Measurements from ENCODE around the gene SMPD3.

Gene SMPD3

GRCh38 chr16:68386628-68387027 is 61.7 kb downstream of the SMPD3 start:
- no peak for DNase-seq
- ATAC-seq (replicated peaks) = no peak
- no peak overlapping the region for H3K4me3 Mint-ChIP-seq
- H3K9me3 Mint-ChIP-seq = no peaks in the 10 kb centered on the region
- peak overlapping the region in 1 of 2 donors; percentile 51 for H3K27ac Mint-ChIP-seq
- no peaks in the 10 kb centered on the region for H3K27me3 Mint-ChIP-seq
- peaks cover 9 to 10% of the 10 kb centered on the region in 2 donors for H3K4me1 Mint-ChIP-seq (ENCODE audit: low read depth in 2 of 2)
- peaks cover 4% of the 10 kb centered on the region for H3K36me3 Mint-ChIP-seq (ENCODE audit: insufficient read depth)

- Mint-ChIP-seq H3K36me3 (ENCODE audit: insufficient read depth) (peaks cover 4% of the 10 kb centered on the region), H3K4me3 (no peak overlapping the region), H3K4me1 (ENCODE audit: low read depth in 2 of 2) (peaks cover 9 to 10% of the 10 kb centered on the region in 2 donors), H3K27ac (peak overlapping the region in 1 of 2 donors; percentile 4), H3K9me3 (no peaks in the 10 kb centered on the region), H3K27me3 (no peaks in the 10 kb centered on the region)
- DNase-seq = no peak
- ATAC-seq (replicated peaks) = no peak
These were observed 62.9 kb downstream of the SMPD3 start for GRCh38 chr16:68385371-68385770.

- ATAC-seq (replicated peaks) = no peak
- no peak for DNase-seq
- Mint-ChIP-seq H3K27me3 (no peaks in the 10 kb centered on the region), H3K9me3 (no peaks in the 10 kb centered on the region), H3K4me3 (no peak overlapping the region), H3K27ac (peak overlapping the region in 1 of 2 donors; percentile 78), H3K36me3 (ENCODE audit: insufficient read depth) (peaks cover 4% of the 10 kb centered on the region), H3K4me1 (ENCODE audit: low read depth in 2 of 2) (peaks cover 9 to 14% of the 10 kb centered on the region in 2 donors)
These were observed 63.8 kb downstream of the SMPD3 start for GRCh38 chr16:68384288-68385161.

- Mint-ChIP-seq H3K36me3 (ENCODE audit: insufficient read depth) (peaks cover 4% of the 10 kb centered on the region), H3K4me3 (no peak overlapping the region), H3K27me3 (no peaks in the 10 kb centered on the region), H3K4me1 (ENCODE audit: low read depth in 2 of 2) (peaks cover 9 to 15% of the 10 kb centered on the region in 2 donors), H3K9me3 (no peaks in the 10 kb centered on the region), H3K27ac (peak overlapping the region in 1 of 2 donors; percentile 78)
- ATAC-seq (replicated peaks) = no peak
- no peak for DNase-seq
These were observed 64.5 kb downstream of the SMPD3 start for GRCh38 chr16:68383858-68384257.

GRCh38 chr16:68382296-68382718 is 66.0 kb downstream of the SMPD3 start:
- no peaks in the 10 kb centered on the region for H3K27me3 Mint-ChIP-seq
- H3K27ac Mint-ChIP-seq = no peak overlapping the region
- no peak overlapping the region for H3K4me3 Mint-ChIP-seq
- H3K4me1 Mint-ChIP-seq (ENCODE audit: low read depth in 2 of 2) = peaks cover 9 to 15% of the 10 kb centered on the region in 2 donors
- no peaks in the 10 kb centered on the region for H3K9me3 Mint-ChIP-seq
- DNase-seq (no peak), ATAC-seq (replicated peaks) (peak; percentile 35)
- H3K36me3 Mint-ChIP-seq (ENCODE audit: insufficient read depth) = peaks cover 4% of the 10 kb centered on the region

- DNase-seq (no peak), ATAC-seq (replicated peaks) (no peak)
- Mint-ChIP-seq H3K9me3 (no peaks in the 10 kb centered on the region), H3K27ac (peak overlapping the region in 1 of 2 donors; percentile 12), H3K27me3 (no peaks in the 10 kb centered on the region), H3K36me3 (ENCODE audit: insufficient read depth) (peaks cover 4% of the 10 kb centered on the region), H3K4me1 (ENCODE audit: low read depth in 2 of 2) (peaks cover 9 to 15% of the 10 kb centered on the region in 2 donors), H3K4me3 (no peak overlapping the region)
These were observed 67.0 kb downstream of the SMPD3 start for GRCh38 chr16:68381363-68381724.

GRCh38 chr16:68380676-68381362 is 67.5 kb downstream of the SMPD3 start:
- Mint-ChIP-seq H3K27ac (peak overlapping the region in 1 of 2 donors; percentile 12), H3K36me3 (ENCODE audit: insufficient read depth) (peaks cover 4% of the 10 kb centered on the region), H3K9me3 (no peaks in the 10 kb centered on the region), H3K4me3 (no peak overlapping the region), H3K27me3 (no peaks in the 10 kb centered on the region), H3K4me1 (ENCODE audit: low read depth in 2 of 2) (peaks cover 9 to 15% of the 10 kb centered on the region in 2 donors)
- no peak for DNase-seq
- ATAC-seq (replicated peaks) = no peak

GRCh38 chr16:68380348-68380670 is 68.0 kb downstream of the SMPD3 start:
- DNase-seq = no peak
- Mint-ChIP-seq H3K27ac (no peak overlapping the region), H3K9me3 (no peaks in the 10 kb centered on the region), H3K36me3 (ENCODE audit: insufficient read depth) (peaks cover 4% of the 10 kb centered on the region), H3K27me3 (no peaks in the 10 kb centered on the region), H3K4me1 (ENCODE audit: low read depth in 2 of 2) (peaks cover 9 to 15% of the 10 kb centered on the region in 2 donors), H3K4me3 (no peak overlapping the region)
- no peak for ATAC-seq (replicated peaks)

GRCh38 chr16:68379472-68380347 is 68.6 kb downstream of the SMPD3 start:
- ATAC-seq (replicated peaks) (no peak), DNase-seq (no peak)
- Mint-ChIP-seq H3K36me3 (ENCODE audit: insufficient read depth) (peaks cover 4% of the 10 kb centered on the region), H3K9me3 (no peaks in the 10 kb centered on the region), H3K4me3 (no peak overlapping the region), H3K27ac (no peak overlapping the region), H3K4me1 (ENCODE audit: low read depth in 2 of 2) (peaks cover 9 to 13% of the 10 kb centered on the region in 2 donors), H3K27me3 (no peaks in the 10 kb centered on the region)

GRCh38 chr16:68378436-68379415 is 69.6 kb downstream of the SMPD3 start:
- H3K36me3 Mint-ChIP-seq (ENCODE audit: insufficient read depth) = no peaks in the 10 kb centered on the region
- H3K9me3 Mint-ChIP-seq = no peaks in the 10 kb centered on the region
- no peak overlapping the region for H3K27ac Mint-ChIP-seq
- no peak for ATAC-seq (replicated peaks)
- H3K4me3 Mint-ChIP-seq = no peak overlapping the region
- peaks cover 9 to 11% of the 10 kb centered on the region in 2 donors for H3K4me1 Mint-ChIP-seq (ENCODE audit: low read depth in 2 of 2)
- H3K27me3 Mint-ChIP-seq = no peaks in the 10 kb centered on the region
- no peak for DNase-seq

- DNase-seq (no peak), ATAC-seq (replicated peaks) (no peak)
- Mint-ChIP-seq H3K9me3 (no peaks in the 10 kb centered on the region), H3K36me3 (ENCODE audit: insufficient read depth) (no peaks in the 10 kb centered on the region), H3K27ac (no peak overlapping the region), H3K4me1 (ENCODE audit: low read depth in 2 of 2) (peaks cover 9 to 11% of the 10 kb centered on the region in 2 donors), H3K4me3 (no peak overlapping the region), H3K27me3 (no peaks in the 10 kb centered on the region)
These were observed 70.5 kb downstream of the SMPD3 start for GRCh38 chr16:68377667-68378393.

GRCh38 chr16:68377221-68377620 is 71.1 kb downstream of the SMPD3 start:
- DNase-seq (no peak), ATAC-seq (replicated peaks) (no peak)
- Mint-ChIP-seq H3K4me3 (no peak overlapping the region), H3K4me1 (ENCODE audit: low read depth in 2 of 2) (peaks cover 5 to 8% of the 10 kb centered on the region in 2 donors), H3K36me3 (ENCODE audit: insufficient read depth) (peaks cover 2% of the 10 kb centered on the region), H3K9me3 (no peaks in the 10 kb centered on the region), H3K27me3 (no peaks in the 10 kb centered on the region), H3K27ac (no peak overlapping the region)

Measured in effector memory CD8-positive, alpha-beta T cell (primary cell).